Forelimb muscle (tissue), 1 donor: ENCODE data around the gene UBR4. TPM values are rescaled to one million over a fixed set of nuclear protein-coding genes. Genes with fewer than 3 reads are reported as not detected.

Experiments used
- DNase-seq: peaks from one replicate; pipeline ENCODE4 v3.0.0-alpha.2; 2013; ENCODE audit warnings: low read depth
- polyA plus RNA-seq: library from polyadenylated mRNA; unstranded; fragments of 120-200 nt; gene quantifications from one replicate; pipeline ENCODE4 v1.2.1, GENCODE V29; 2013; ENCODE audit not compliant: insufficient read length

The UBR4 gene
- polyA plus RNA-seq, 1 donor, result 71.2 TPM

DNA sequence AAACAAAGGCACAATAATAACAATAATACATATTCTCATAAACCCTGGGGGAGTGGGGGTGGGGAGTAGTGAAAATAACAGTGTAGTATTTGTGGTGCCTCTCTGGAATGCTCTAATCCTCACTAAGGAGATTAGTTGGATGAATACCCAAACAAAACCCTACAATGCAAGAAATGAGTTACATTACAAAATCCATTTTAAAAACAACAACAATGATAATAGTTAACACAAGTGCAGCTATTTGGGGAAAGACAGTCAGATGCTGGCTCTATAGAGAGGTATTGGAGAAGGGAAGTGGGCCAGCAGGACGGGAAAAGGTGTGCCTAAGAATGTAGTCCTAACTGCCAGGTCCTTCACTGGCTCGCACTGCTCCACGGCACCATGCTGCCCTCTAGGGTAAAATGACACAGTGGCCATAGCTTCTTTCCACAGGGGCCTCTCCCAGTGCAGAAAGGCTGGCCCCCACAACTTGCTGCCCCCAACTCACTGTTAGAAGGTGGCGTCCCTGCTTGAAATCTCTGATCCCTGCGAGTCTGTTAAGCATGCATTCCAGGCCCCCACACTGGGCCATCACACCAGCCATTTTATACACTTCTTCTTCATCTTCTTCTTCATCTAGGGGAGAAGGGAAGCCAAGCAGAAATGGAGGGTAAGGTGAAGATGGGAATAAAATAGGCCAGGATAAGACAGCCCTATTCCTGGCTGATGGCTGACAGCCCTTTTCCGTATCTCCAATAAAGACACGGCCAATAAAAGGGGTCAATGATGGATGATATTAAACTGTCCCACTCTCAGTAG, 113.8 kb downstream of the UBR4 start:
- DNase-seq, result no peak

DNA sequence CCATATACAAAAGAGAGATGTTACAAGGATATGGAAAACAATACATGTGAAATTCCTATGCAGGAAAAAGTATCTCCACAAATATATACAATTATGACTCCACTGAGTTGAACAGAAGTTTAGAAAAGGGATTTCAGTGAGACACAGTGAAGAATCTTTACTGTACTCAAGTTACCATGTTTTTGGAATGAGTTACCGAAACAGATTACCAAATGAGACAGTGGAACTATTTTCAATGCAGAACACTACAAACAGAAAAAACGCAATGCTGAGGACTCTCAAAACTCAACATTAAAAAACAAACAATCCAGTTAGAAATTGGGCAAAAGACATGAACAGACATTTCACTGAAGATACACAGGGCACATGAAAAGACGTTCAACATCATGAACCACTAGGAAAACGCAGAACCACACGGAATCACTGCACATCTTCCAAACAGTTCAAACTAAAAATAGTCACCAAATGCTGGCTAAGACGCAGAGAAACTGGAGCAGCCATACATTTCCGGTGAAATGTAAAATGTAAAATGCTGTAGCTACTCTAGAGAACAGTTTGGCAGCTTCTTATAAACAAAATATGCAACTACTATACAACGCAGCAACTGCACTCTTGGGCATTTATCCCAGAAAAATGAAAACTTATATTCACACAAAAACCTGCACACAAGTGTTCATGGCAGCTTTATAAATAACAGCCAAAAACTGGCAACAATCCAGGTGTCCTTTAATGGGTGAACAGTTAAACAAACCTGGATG, 118.7 kb downstream of the UBR4 start:
- peak; percentile 68 for DNase-seq

DNA sequence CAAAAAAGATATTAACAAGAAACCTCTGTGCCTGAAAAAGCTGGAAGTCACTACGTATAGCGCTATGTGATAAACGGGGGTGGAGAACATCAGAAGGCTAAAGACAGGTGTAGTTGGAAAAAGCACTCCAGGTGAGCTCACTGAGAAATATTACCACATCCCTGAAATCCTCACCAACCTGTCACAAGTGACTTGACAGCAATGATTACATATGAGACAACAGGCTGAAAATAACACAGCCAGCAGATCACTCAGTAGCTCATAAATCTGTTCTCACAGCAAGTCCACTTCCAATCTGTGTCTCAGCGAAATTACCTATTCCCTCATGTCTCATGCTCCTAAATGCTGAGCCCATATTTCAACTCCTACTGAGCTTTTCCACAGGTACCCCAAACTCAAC, 120.5 kb downstream of the UBR4 start:
- DNase-seq, result no peak

DNA sequence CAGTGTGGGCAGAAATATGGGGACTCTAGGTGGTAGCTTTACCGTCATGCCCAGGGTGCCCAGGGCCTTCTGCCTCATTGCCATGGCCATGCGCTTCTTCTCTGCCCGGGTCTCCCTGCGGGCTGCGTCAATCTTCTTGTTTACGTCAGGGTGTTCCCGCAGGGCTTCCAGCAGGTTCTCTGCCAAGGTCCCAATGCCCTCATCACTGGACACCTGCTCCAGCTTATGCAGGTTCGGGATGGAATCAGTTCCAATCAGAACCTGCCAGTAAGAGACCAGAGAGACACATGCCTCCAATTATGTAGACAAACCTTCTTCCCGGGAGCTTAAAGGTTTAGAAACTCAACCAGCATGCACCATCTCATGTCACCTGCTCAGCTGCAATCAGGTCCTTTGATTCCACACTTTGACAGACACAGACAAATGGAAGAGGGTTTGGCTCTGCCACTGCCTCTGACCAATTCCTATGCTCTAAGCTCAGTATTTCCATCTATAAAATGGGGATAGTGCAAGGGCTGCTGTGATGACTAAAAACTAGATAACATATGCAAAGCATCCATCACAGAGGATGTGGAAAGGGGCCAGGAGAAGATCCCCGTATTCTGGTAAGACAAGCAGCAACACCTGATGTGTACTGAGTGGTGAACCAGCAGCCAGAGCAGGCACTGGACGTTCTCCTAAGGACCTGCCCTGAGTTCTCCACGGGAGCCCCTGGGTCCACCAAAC, 121.2 kb downstream of the UBR4 start:
- DNase-seq, result no peak

DNA sequence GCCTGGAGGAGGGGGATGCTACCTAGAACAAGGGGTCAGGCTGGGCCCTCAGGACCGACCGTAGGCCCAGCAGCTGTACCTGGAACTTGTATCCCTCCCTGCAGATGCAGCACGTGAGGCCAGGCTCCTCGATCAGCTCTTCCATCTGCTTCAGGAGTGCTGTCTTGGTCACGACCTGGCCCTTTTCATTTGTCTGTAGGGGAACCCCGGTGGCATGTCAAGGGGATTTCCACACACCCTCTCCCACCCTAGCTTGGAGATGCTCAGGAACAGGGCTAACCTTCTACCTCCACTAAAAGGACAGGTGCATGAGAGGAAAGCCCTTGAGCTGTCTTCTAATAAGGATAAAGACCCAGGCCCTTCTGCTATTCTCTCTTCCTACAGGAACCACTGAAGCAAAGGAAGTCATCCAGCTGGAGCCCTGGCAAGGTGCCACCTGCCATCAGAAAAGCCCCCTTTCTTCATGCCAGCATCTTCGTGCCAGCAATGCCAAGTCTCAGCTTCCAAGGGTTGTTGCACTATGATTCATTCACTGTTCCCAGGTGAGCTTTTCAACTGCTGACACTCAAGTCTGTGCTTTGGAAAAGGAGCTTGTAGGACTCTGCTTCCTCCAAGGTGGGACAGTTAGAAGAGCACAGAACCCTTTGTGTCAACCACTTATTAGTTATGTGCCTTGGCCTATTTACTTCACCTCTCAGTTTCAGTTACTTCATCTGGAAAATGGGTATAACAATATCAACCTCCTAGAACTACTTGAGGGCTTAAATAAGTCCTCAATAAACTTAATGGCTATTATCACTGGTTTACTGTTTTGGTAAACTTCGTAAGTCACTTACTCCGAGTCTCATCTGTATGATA, 122.1 kb downstream of the UBR4 start:
- no peak for DNase-seq

DNA sequence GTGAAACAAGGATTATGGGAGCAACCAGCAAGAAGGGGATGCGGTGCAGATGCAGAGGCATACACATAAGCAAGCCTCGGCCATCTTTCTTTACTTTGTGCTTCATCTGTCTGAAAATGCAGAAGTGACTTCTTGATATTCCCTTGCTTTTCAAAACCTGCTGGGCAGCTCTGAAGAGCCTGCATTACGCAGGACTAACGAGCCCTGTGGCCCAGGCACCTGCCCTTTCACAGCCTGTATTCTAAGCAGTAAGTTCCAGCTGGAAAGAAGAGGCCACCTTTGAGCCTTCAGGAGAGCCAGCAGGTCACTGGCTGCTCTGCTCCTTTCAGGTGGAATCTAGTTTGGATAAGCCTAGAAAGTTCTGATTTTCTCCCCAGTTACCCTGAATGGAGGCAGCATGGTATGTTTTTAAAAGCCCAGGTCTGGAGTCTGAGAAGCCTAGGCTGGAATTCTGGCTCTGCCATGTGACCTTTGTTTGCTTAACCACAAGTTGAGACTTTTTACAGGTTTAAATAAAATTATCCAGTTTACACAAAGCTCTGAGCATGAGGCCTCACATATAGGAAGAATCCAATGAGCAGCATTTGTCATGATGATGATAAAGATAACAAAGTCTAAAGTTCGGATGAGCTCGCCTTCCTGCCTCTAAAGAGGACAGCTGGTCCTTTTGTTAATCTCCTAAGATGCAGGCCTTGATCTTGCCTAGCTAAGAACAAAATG, 122.9 kb downstream of the UBR4 start:
- DNase-seq, result no peak

DNA sequence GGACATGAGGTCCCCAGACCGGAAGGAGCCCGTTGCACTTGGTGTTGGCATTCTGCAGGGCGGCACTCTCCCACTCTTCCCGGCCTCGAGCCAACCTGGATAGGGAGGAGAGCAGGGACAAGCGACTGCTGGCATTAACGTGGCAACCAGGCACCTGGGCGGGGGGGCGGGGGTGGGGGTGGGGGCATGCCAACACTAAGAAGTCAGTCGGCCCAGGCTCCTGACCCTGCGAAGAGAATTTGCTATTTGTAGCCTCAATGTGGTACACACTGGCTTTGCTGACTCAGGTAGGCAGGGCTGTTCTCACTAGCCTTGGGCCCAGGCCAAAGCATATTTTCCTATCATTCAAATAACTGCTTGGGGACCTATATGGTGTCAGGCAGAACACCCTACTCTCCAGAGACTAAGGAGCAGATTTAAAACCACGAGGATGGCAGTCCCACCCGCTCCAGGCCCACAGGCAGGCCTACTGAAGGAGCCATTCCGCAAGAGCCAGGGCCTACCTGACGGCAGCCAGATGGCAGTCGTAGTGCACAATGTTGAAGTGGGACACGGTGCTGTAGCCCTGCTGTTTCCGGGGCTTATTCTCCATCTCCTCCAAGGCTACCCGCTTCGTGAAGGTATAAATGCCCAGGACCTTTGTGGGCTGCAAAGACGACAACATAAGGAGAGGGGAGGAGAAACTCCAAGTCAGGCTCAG, 123.7 kb downstream of the UBR4 start:
- no peak for DNase-seq

DNA sequence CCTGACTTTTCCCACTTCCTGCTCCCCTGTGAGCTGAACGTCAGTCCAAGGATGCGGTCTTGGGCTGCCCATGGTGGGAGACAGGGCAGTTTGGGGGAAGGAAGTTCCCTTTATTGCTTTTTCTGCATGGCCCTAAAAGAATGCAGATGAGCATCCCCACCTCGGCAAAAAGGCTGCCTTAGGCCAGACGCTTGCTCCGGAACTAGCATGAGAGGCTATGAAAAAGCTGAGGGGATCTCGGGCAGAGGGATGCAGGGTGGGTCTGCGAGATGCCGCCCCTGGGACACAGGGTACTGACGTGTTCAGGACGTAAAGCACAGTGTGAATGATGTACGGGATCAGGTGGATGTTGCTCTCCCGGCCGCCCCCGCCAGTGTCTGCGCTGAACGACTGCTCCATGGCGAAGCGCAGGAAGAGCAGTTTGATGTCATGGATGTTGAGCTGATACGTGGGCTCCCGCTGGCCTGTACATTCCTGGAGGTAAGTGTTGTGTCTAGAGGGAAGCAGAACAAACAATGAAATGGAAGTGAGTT, 125.8 kb downstream of the UBR4 start:
- no peak for DNase-seq

DNA sequence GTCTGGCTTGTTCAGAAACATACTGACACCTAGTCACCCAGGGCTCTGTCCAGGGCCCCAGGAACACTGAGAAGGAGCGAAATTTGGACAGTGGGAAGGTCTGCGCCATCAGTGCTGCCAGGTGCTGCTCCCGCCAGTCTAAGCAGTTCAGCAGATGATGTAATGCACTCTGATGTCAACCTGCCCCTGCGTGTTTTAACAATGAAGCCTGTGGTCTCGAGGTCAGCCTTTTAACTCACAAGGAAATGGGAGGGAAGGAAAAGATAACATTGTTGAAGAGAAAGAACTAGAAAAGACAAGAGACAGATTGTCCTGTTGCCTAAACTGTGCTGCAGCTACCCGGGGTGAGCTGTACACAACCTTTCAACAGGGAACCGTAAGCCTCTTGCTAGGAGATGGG, 127.0 kb downstream of the UBR4 start:
- no peak for DNase-seq

DNA sequence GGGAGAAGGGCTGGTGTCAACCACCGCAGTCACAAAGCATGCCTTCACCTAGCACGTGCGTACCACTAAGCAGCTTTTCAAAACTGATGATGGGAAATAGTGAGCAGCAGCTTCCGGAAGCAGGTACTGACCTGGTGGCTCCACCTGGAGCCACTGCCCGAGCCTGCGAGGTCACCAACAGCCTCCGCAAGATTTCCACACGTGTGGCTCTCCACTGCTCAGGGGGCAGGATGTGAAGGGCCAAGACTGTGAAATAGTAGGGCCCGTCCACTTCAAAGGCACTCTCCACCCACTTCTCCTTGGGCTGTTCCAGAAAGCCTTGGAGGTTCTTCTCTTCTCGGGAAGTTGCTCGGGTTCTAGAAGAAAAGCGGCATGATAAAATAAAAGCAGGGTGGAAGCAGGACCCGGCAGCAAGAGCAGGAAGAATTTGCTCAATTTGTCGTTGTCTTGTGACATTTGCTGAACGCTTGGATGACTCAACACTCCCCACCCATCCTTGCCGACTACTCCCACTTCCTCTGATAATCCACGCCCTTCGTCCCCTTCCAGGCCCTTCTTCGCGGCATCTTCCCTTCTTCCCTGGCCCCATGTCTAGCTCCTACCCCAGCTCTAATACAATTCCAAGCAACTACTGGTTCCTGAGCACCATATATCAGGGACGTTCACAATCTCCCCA, 128.7 kb downstream of the UBR4 start:
- no peak for DNase-seq

DNA sequence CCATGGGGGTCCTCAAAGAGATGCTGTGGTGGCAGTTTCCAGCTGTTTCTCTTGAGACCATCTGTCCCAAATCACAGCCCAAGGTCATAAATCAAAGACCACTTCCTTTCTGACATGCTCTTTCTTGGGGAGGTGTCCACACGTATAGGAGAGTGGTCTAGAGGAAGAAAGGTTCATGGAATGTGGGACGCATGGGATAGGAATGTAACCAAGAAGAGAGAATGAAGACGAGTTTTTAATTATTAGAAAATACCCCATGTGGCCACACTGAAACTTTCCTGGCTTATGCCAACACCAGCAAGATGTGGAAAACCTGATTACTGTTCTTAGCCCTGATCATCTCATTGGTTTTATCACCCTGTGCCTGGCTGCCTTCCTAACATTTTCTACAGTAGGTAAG, 129.3 kb downstream of the UBR4 start:
- no peak for DNase-seq

DNA sequence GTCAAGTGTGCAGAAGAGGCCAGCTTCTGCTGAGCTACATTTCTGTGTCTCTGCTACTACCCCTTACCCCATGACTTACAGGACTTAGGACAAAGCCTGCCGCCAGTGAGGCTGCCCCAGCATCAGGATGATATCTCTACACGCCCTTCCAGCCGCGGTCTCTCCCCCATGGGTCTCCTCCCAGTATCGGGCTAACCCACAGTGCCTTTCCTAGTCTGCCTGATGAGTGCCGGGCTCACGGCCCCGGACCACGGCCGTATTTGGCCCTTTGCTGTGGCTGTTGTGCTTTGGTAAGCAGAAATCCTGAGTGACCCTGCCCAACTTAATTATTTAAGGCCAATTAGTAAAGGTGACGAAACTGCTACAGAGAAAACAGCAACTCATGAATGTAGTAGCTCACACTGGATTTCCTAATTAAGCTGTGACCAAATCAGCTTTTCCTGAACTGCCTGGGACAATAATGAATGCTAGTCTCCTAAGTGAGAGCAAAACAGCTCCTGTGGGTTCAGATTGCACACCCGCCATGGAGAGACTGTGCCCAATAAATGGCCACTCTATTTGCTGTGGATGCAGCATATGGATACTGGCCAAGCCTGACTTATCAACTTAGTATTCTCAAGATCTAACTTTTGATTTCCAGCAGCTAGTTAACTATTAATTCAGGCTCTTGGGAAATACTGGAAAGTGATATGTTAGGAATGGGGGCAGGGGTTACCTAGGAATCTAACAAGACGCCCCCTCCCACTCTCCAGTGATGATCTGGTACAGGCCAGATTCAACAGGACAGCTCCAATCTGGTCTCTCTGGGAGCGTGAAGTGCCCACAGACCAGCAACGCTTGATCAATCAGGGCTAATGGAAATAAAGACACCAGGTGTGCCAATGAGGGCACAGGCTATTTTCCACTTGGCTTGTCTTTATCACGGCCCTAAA, 130.3 kb downstream of the UBR4 start:
- DNase-seq, result no peak

DNA sequence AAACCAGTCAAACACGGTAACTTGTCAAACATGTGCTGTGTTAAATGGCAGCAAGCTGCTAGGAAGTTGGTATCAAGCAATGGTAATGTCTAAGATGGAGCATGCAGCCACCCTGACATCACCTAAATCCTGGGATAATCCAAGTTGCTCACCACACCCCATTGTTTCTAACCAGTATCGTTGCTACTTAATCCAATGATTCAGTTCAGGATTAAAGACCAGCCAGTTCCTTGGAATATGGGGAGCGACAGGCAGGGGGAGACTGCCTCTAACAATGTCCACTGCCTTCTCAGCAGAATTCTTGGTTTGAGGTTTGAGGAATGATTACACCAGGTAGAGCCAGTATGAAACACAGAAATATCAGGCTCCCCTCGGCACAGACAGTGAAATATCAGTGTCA, 131.5 kb downstream of the UBR4 start:
- DNase-seq, result no peak

DNA sequence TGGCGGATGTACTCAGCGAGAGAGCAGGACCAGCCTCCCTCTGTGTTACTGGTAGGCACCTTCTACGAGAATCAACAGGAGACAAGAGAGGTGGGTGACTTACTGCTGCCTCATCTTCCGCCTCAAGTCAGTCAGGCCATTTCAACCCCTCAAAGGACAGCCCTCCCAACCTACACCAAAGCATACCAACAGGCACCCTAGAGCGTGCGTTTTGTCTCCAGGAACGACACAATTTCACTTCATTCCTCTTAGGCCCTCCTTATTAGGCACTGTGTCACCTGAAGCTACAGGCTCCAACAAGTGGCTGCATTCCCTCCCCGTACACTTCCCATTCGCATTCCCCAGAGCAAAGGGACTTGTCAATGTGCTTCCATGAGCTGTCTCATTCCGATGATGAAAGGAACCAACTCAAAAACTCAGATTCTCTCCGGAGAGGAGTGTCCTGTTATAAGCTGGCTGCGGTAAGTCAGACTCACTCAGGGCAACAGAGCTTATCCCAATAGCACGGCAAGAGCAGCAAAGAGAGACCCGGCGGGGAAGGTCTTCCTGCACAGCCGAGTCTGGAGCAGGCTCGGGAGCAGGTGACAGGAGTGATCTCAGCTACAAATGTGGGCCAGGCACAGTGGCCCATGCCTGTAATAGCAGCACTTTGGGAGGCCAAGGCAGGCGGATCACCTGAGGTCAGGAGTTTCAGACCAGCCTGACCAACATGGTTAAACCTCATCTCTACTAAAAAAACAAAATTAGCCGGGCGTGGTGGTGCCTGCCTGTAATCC, 133.0 kb downstream of the UBR4 start:
- no peak for DNase-seq

DNA sequence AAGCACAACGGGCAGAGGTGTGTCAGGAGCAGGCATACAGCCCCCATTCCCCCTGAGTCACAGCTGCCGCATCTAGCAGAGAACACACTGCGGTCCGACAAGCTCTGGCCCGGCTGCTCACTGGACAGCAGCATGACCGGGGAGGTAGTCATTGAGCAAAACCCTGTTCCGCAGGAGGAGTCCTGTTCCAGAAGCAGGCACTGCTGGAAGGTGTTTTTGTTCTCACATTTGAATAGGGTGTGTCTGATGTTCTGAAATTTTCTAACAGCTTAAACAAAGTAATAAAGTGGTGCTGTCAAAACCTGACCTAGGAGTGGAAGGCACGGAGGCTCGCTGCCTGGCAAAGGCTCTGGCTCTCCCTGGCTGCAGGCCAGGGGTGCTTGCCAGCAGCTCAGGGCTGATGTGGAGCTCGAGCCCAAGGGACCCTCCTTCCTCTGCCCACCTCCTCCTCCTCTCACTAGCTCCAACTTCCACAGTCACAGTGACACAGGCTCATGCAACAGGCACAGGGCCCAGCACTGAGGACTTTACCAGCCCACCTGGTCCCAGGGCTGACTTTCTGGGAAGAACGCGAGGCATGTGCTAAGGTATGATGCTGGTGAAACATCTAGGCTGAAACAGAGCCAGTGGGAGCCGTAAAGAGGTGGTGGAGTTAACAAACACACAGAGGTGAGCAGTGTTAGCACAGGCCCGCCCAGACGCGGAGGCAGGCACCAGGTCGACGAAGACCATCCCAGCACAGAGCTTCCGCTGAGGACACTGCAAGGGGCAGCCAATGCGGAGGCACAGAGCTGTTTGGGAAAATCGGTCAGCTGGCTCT, 135.0 kb downstream of the UBR4 start:
- DNase-seq, result no peak

DNA sequence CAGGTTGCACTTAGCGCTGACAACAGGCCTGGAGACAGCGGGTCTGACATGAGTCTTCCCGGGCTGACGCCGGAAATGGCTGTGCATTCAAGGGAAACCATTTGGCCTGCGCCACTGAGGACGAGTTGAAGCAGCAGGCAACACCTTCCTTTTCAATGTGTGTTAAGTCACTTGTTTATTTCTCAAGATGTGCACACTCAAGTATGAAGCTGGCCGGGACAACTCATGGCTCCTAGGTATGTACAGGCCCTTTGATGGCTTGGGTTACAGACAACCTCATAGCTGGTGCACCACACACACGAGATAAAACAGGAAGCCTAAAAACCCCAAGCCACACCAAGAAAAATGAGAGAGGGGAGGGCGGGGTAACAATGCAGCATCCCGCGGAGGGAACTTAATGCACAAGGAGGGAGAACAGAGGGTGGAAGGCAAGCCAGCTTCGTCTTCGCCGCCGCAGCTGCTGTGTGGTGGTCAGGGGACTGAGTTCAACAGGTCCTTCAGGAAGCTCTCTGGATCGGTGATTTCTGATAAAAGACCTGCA, 135.6 kb downstream of the UBR4 start:
- no peak for DNase-seq
